Lower leg skin (tissue), 4 donors: ENCODE data around the gene HOXD13. TPM values are rescaled to one million over a fixed set of nuclear protein-coding genes. Genes with fewer than 3 reads are reported as not detected.
A peak's percentile ranks its signal among the peaks of the same experiment; 100 is the strongest.

Experiments
- DNase-seq, 2 donors: peaks; one replicate each; pipeline ENCODE4 v3.0.0-alpha.2; 2019; ENCODE audit warnings: low spot score in 2 of 2
- H3K4me3 ChIP-seq: fragments of 200-600 bp; sonication (generic); 2 replicates; pipeline ENCODE4 v1.5.1; 2017; ENCODE audit warnings: mild to moderate bottlenecking, low read depth; ENCODE audit not compliant: poor library complexity, severe bottlenecking
- CTCF ChIP-seq, 3 donors: fragments of 450-650 bp; IDR thresholded peaks; one replicate each; pipeline ENCODE4 v1.5.1; 2016; ENCODE audit warnings: antibody characterized with exemption in 3 of 3, mild to moderate bottlenecking in 3 of 3, moderate library complexity in 2 of 3
- POLR2A ChIP-seq, 2 donors: fragments of 450-650 bp; IDR thresholded peaks; one replicate each; pipeline ENCODE4 v1.6.1; 2016 to 2017; ENCODE audit warnings: antibody characterized with exemption in 2 of 2, mild to moderate bottlenecking in 1 of 2, moderate library complexity in 1 of 2
- WGBS, 2 donors: methylation state at CpG; one replicate each; pipeline ENCODE4 v1.1.5; 2018; 5-methylcytosine and 5-hydroxymethylcytosine counted together
- intact Hi-C: fragments of 100-400 bp; cut with DNase I; formaldehyde crosslinking; loops from one replicate; pipeline ENCODE4 v1.15.0; 2023; ENCODE audit warnings: low total_unique reads
- total RNA-seq, 4 donors: library from RNA; depleted of rRNA; stranded (reverse); fragments of >200 nt; gene quantifications; one replicate each; pipeline ENCODE4 v1.1.0, GENCODE V29; 2016

HOXD13 gene
- total RNA-seq, 4 donors from 2014 or later, result 0.10 TPM; not detected in 3

- peak in 1 of 2 donors; percentile 90 for DNase-seq
- intact Hi-C loops, result no loop called here
- no peak for TF ChIP-seq CTCF (IDR thresholded peaks at IDR 0.05)
- TF ChIP-seq POLR2A (IDR thresholded peaks at IDR 0.05), result no peak
- 12 to 15% methylated on average over 36 to 65 of the region's 66 CpGs for WGBS, 2 donors
- H3K4me3 ChIP-seq, result no peak within 1 kb of the TSS
Observed at GRCh38 chr2:176115883-176116813, 23.6 kb downstream of the HOXD13 start, which contains the start of gene HOXD10. TSS of gene HOXD10 (plus strand) at chr2:176116778. CDS start at chr2:176116834, 56 bp downstream.

- WGBS, 2 donors, result 15 to 16% methylated on average over 29 to 34 of the region's 40 CpGs
- H3K4me3 ChIP-seq, result no peak overlapping the region
Observed at GRCh38 chr2:176117162-176117822, 24.8 kb downstream of the HOXD13 start.

GRCh38 chr2:176117823-176118371, 25.4 kb downstream of the HOXD13 start:
- TF ChIP-seq CTCF (IDR thresholded peaks at IDR 0.05), result no peak
- TF ChIP-seq POLR2A (IDR thresholded peaks at IDR 0.05), result no peak
- no peak overlapping the region for H3K4me3 ChIP-seq
- intact Hi-C loops, result no loop called here
- peak in 1 of 2 donors; percentile 56 for DNase-seq
- WGBS, 2 donors, result 14 to 29% methylated on average over 11 of the region's 11 CpGs

More at GRCh38 chr2:176117162-176117822, 24.8 kb downstream of the HOXD13 start:
- no peak for TF ChIP-seq POLR2A (IDR thresholded peaks at IDR 0.05)
- no peak for TF ChIP-seq CTCF (IDR thresholded peaks at IDR 0.05)
- DNase-seq, result peak in 1 of 2 donors; percentile 74
- intact Hi-C loops, result no loop called here

DNA sequence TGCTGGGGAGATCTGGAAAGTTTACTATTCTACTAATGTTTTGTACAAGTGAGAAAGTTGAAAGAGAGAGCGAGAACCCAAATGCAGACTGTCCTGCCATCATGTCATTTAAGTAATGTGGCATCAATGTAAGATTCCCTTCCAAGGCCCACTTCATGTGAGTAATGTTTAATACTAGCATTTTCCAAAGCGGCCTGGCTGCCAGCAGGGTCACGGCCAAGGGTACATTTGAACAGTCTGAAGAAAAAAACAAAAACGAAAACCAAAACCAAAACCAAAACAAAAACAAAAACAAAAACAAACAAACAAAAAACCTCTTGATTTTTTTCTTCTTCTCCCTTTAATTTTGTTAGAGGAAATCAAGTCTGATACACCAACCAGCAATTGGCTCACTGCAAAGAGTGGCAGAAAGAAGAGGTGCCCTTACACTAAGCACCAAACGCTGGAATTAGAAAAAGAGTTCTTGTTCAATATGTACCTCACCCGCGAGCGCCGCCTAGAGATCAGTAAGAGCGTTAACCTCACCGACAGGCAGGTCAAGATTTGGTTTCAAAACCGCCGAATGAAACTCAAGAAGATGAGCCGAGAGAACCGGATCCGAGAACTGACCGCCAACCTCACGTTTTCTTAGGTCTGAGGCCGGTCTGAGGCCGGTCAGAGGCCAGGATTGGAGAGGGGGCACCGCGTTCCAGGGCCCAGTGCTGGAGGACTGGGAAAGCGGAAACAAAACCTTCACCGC, 26.2 kb downstream of the HOXD13 start:
- intact Hi-C loops, result no loop called here
- DNase-seq, result peak in 1 of 2 donors; percentile 90
- 21 to 33% methylated on average over 24 of the region's 24 CpGs for WGBS, 2 donors
- TF ChIP-seq CTCF (IDR thresholded peaks at IDR 0.05) (no peak), POLR2A (IDR thresholded peaks at IDR 0.05) (no peak)
- H3K4me3 ChIP-seq, result no peak overlapping the region
